Hepatocyte (in vitro differentiated cells): Measurements from ENCODE around the gene NKX3-2. TPM values are rescaled to one million over a fixed set of nuclear protein-coding genes. Genes with fewer than 3 reads are reported as not detected.

ENCODE experiments used
- DNase-seq: peaks from one replicate; pipeline ENCODE4 v3.0.0-alpha.2; 2016; ENCODE audit warnings: low spot score
- H2AFZ ChIP-seq: fragments of 200-600 bp; sonication (generic); 2 replicates; pipeline ENCODE4 v1.6.0; 2016; ENCODE audit warnings: antibody characterized with exemption, mild to moderate bottlenecking
- H3K27ac ChIP-seq: fragments of 200-600 bp; sonication (generic); 2 replicates; pipeline ENCODE4 v1.5.1; 2016; ENCODE audit warnings: mild to moderate bottlenecking
- H3K27me3 ChIP-seq: fragments of 200-600 bp; sonication (generic); 2 replicates; pipeline ENCODE4 v1.6.1; 2016
- H3K36me3 ChIP-seq: fragments of 200-600 bp; sonication (generic); replicated peaks from 2 replicates; pipeline ENCODE4 v1.5.1; 2016; ENCODE audit warnings: low read depth; ENCODE audit not compliant: insufficient read depth
- H3K4me1 ChIP-seq: fragments of 200-600 bp; sonication (generic); 2 replicates; pipeline ENCODE4 v1.5.1; 2016; ENCODE audit warnings: mild to moderate bottlenecking, moderate library complexity; ENCODE audit not compliant: insufficient read depth
- H3K4me2 ChIP-seq: fragments of 200-600 bp; sonication (generic); 2 replicates; pipeline ENCODE4 v1.6.0; 2016
- H3K4me3 ChIP-seq: fragments of 200-600 bp; sonication (generic); 2 replicates; pipeline ENCODE4 v1.5.1; 2016; ENCODE audit warnings: mild to moderate bottlenecking
- H3K79me2 ChIP-seq: fragments of 200-600 bp; sonication (generic); 2 replicates; pipeline ENCODE4 v1.6.0; 2017; ENCODE audit warnings: mild to moderate bottlenecking
- H3K9me2 ChIP-seq: fragments of 200-600 bp; sonication (generic); replicated peaks from 2 replicates; pipeline ENCODE4 v1.6.0; 2017; ENCODE audit warnings: mild to moderate bottlenecking; ENCODE audit not compliant: insufficient read depth
- H3K9me3 ChIP-seq: fragments of 200-600 bp; sonication (generic); 2 replicates; pipeline ENCODE4 v1.5.1; 2016; ENCODE audit warnings: low read depth, mild to moderate bottlenecking
- H4K20me1 ChIP-seq: fragments of 200-600 bp; sonication (generic); 2 replicates; pipeline ENCODE4 v1.6.0; 2016; ENCODE audit warnings: mild to moderate bottlenecking; ENCODE audit not compliant: insufficient read depth, poor library complexity, severe bottlenecking
- CTCF ChIP-seq: fragments of 200-600 bp; sonication (generic); IDR thresholded peaks from 2 replicates; pipeline ENCODE4 v1.5.1; 2016; ENCODE audit warnings: antibody characterized with exemption, mild to moderate bottlenecking; ENCODE audit not compliant: poor library complexity
- EZH2 ChIP-seq: fragments of 200-600 bp; sonication (generic); IDR thresholded peaks from 2 replicates; pipeline ENCODE4 v1.6.1; 2016; ENCODE audit warnings: antibody characterized with exemption, mild to moderate bottlenecking, borderline replicate concordance
- EZH2phosphoT487 ChIP-seq: fragments of 200-600 bp; sonication (generic); IDR thresholded peaks from one replicate; pipeline ENCODE4 v1.6.1; 2018; ENCODE audit warnings: antibody characterized with exemption, mild to moderate bottlenecking, low read depth, moderate library complexity; ENCODE audit not compliant: unreplicated experiment, severe bottlenecking
- WGBS: methylation state at CpG from one replicate; pipeline ENCODE4 v1.1.6; 2016; ENCODE audit warnings: low lambda C conversion rate; ENCODE audit errors: missing lambda C conversion rate; 5-methylcytosine and 5-hydroxymethylcytosine counted together
- polyA plus RNA-seq: library from polyadenylated mRNA; unstranded; fragments of >200 nt; fragmentation: Nextera tagmentation; extraction: Ambion mirVana; gene quantifications from 2 replicates; pipeline ENCODE4 v1.2.1, GENCODE V29; 2016
- total RNA-seq: library from RNA; depleted of rRNA; stranded (reverse); fragments of >200 nt; gene quantifications from 2 replicates; pipeline ENCODE4 v1.2.3, GENCODE V29; 2014

NKX3-2 gene
- total and polyA plus RNA-seq, 2 experiments from 2014 or later = 0.33 to 0.93 TPM

GRCh38 chr4:13514722-13515121 lies 29.6 kb downstream of the NKX3-2 start:
- Histone ChIP-seq H3K79me2 (no peaks in the 10 kb centered on the region), H4K20me1 (no peaks in the 10 kb centered on the region), H3K4me2 (no peak overlapping the region), H3K36me3 (no peaks in the 10 kb centered on the region), H3K27ac (no peak overlapping the region), H3K4me3 (no peak overlapping the region), H3K27me3 (peaks cover 26% of the 10 kb centered on the region), H2AFZ (no peak overlapping the region), H3K9me2 (no peaks in the 10 kb centered on the region), H3K4me1 (no peaks in the 10 kb centered on the region), H3K9me3 (no peaks in the 10 kb centered on the region)
- no peak for DNase-seq
- WGBS = 86% methylated on average over 4 of the region's 4 CpGs
- no peak for TF ChIP-seq EZH2phosphoT487
- no peak for TF ChIP-seq CTCF
- TF ChIP-seq EZH2 = no peak

- DNase-seq = no peak
- Histone ChIP-seq H4K20me1 (no peaks in the 10 kb centered on the region), H3K4me2 (no peak overlapping the region), H3K4me1 (no peaks in the 10 kb centered on the region), H3K27ac (no peak overlapping the region), H3K9me3 (no peaks in the 10 kb centered on the region), H3K4me3 (no peak overlapping the region), H2AFZ (no peak overlapping the region), H3K79me2 (no peaks in the 10 kb centered on the region), H3K9me2 (no peaks in the 10 kb centered on the region), H3K27me3 (peaks cover 13% of the 10 kb centered on the region), H3K36me3 (no peaks in the 10 kb centered on the region)
- no peak for TF ChIP-seq EZH2phosphoT487
Observed at GRCh38 chr4:13511101-13511500, 33.2 kb downstream of the NKX3-2 start.

GRCh38 chr4:13509442-13509841 lies 34.9 kb downstream of the NKX3-2 start:
- H3K79me2 ChIP-seq = no peaks in the 10 kb centered on the region
- H3K36me3 ChIP-seq = no peaks in the 10 kb centered on the region
- TF ChIP-seq EZH2 (no peak), CTCF (no peak), EZH2phosphoT487 (no peak)
- no peak overlapping the region for H3K4me2 ChIP-seq
- no peaks in the 10 kb centered on the region for H3K9me2 ChIP-seq
- no peak for DNase-seq
- no peaks in the 10 kb centered on the region for H4K20me1 ChIP-seq
- H3K27ac ChIP-seq = no peak overlapping the region
- no peaks in the 10 kb centered on the region for H3K9me3 ChIP-seq
- H3K4me1 ChIP-seq = no peaks in the 10 kb centered on the region
- WGBS = 78% methylated on average over 1 of the region's 1 CpG
- no peak overlapping the region for H3K4me3 ChIP-seq
- H2AFZ ChIP-seq = no peak overlapping the region
- peaks cover 6% of the 10 kb centered on the region for H3K27me3 ChIP-seq

- no peaks in the 10 kb centered on the region for H4K20me1 ChIP-seq
- H3K4me2 ChIP-seq = no peak overlapping the region
- peaks cover 6% of the 10 kb centered on the region for H3K27me3 ChIP-seq
- 94% methylated on average over 5 of the region's 5 CpGs for WGBS
- no peak for DNase-seq
- TF ChIP-seq CTCF = no peak
- no peak for TF ChIP-seq EZH2phosphoT487
- no peak for TF ChIP-seq EZH2
- no peaks in the 10 kb centered on the region for H3K36me3 ChIP-seq
- no peaks in the 10 kb centered on the region for H3K4me1 ChIP-seq
- H3K79me2 ChIP-seq = no peaks in the 10 kb centered on the region
- H3K9me3 ChIP-seq = no peaks in the 10 kb centered on the region
- no peak overlapping the region for H3K4me3 ChIP-seq
- no peak overlapping the region for H3K27ac ChIP-seq
- no peak overlapping the region for H2AFZ ChIP-seq
- no peaks in the 10 kb centered on the region for H3K9me2 ChIP-seq
Observed at GRCh38 chr4:13504374-13504773, 39.9 kb downstream of the NKX3-2 start.
